Suprapubic skin (tissue), 4 donors: Measurements from ENCODE around the gene FAM118A. TPM values are rescaled to one million over a fixed set of nuclear protein-coding genes. Genes with fewer than 3 reads are reported as not detected.

ENCODE experiments used
- DNase-seq, 2 donors: peaks; one replicate each; pipeline ENCODE4 v3.0.0-alpha.2; 2019; ENCODE audit warnings: low spot score in 2 of 2
- H3K27ac ChIP-seq: fragments of 200-600 bp; sonication (generic); one replicate; pipeline ENCODE4 v1.5.1; 2019
- H3K27me3 ChIP-seq: fragments of 200-600 bp; sonication (generic); one replicate; pipeline ENCODE4 v1.5.1; 2019
- H3K36me3 ChIP-seq: fragments of 200-600 bp; sonication (generic); one replicate; pipeline ENCODE4 v1.5.1; 2019
- H3K4me1 ChIP-seq: fragments of 200-600 bp; sonication (generic); one replicate; pipeline ENCODE4 v1.5.1; 2019
- H3K4me3 ChIP-seq: fragments of 200-600 bp; sonication (generic); one replicate; pipeline ENCODE4 v1.5.1; 2019; ENCODE audit warnings: mild to moderate bottlenecking
- H3K9me3 ChIP-seq: fragments of 200-600 bp; sonication (generic); one replicate; pipeline ENCODE4 v1.5.1; 2019
- EP300 ChIP-seq: sonication (generic); formaldehyde crosslinking; IDR thresholded peaks from one replicate; pipeline ENCODE4 v1.6.1; 2017; ENCODE audit warnings: antibody characterized with exemption
- POLR2A ChIP-seq, 2 donors: fragments of 450-650 bp; IDR thresholded peaks; one replicate each; pipeline ENCODE4 v1.6.1; 2017; ENCODE audit warnings: antibody characterized with exemption in 2 of 2, mild to moderate bottlenecking in 2 of 2, moderate library complexity in 2 of 2
- POLR2AphosphoS5 ChIP-seq, 3 donors: sonication (generic); formaldehyde crosslinking; IDR thresholded peaks; one replicate each; pipeline ENCODE4 v1.6.1; 2017; ENCODE audit warnings: antibody characterized with exemption in 3 of 3
- WGBS: methylation state at CpG from one replicate; pipeline ENCODE4 v1.1.5; 2018; 5-methylcytosine and 5-hydroxymethylcytosine counted together
- total RNA-seq, 4 donors: library from RNA; depleted of rRNA; stranded (reverse); fragments of >200 nt; gene quantifications; one replicate each; pipeline ENCODE4 v1.1.0, GENCODE V29; 2016
- TF ChIP-seq, protein P1 (sequence below), 2 donors: fragments of 200-600 bp in 1 of 2; fragments of 450-650 bp in 1 of 2; sonication (generic) in 1 of 2; IDR thresholded peaks; one replicate each; pipeline ENCODE4 v1.5.1; 2016 to 2019; ENCODE audit warnings: antibody characterized with exemption in 2 of 2, mild to moderate bottlenecking in 1 of 2, moderate library complexity in 1 of 2

FAM118A gene
- total RNA-seq, 4 donors from 2014 or later, result 22.7 to 65.8 (median 37.2) TPM

DNA sequence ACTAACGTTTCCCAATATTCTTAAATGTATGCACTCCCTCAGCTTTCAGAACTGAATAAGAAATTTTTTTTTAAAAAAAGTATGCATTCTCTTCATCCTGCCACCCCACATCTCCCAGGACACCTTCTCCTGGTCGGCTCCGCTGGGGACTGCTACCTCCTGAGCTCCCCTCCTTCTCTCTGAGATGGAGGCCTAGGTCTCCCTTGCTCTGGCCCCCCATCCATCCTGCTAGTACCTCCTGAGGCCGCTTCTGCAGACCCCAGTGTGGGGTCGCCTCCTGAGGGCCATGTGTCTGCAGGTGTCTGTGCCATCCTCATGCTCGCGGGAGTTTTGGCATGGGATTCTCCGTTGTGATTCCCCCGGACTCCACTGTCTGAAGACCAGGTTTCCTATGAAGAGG is 27.8 kb downstream of the FAM118A start:
- Histone ChIP-seq H3K4me3 (no peak overlapping the region), H3K9me3 (no peaks in the 10 kb centered on the region), H3K27ac (no peak overlapping the region), H3K27me3 (no peaks in the 10 kb centered on the region), H3K4me1 (peaks cover 42% of the 10 kb centered on the region), H3K36me3 (peaks cover 42% of the 10 kb centered on the region)
- TF ChIP-seq EP300, result no peak
- TF ChIP-seq POLR2AphosphoS5 (IDR thresholded peaks at IDR 0.05), result no peak
- TF ChIP-seq POLR2A (IDR thresholded peaks at IDR 0.05), result no peak
- TF ChIP-seq, protein P1, sequence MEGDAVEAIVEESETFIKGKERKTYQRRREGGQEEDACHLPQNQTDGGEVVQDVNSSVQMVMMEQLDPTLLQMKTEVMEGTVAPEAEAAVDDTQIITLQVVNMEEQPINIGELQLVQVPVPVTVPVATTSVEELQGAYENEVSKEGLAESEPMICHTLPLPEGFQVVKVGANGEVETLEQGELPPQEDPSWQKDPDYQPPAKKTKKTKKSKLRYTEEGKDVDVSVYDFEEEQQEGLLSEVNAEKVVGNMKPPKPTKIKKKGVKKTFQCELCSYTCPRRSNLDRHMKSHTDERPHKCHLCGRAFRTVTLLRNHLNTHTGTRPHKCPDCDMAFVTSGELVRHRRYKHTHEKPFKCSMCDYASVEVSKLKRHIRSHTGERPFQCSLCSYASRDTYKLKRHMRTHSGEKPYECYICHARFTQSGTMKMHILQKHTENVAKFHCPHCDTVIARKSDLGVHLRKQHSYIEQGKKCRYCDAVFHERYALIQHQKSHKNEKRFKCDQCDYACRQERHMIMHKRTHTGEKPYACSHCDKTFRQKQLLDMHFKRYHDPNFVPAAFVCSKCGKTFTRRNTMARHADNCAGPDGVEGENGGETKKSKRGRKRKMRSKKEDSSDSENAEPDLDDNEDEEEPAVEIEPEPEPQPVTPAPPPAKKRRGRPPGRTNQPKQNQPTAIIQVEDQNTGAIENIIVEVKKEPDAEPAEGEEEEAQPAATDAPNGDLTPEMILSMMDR (IDR thresholded peaks at IDR 0.05), result no peak
- no peak for DNase-seq
- 79% methylated on average over 9 of the region's 9 CpGs for WGBS

DNA sequence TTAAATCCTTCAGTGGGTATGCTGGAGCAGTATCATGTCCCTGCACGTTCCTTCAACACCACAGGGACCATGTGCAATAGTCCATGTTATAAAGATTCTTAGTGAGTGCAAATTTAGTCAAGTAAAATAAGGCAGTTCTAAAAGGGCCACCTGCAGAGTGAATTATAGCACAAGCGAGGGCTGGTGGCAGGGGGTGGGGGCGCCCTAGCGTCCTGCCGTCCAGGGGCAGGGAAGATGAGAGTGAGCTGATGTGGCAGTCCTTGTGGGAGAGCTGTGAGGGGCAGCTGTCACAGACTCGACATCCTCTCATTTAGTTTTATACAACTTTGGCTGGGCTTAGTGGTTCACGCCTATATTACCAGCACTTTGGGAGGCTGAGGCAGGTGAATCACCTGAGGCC is 29.1 kb downstream of the FAM118A start:
- Histone ChIP-seq H3K27ac (no peak overlapping the region), H3K4me3 (no peak overlapping the region), H3K9me3 (no peaks in the 10 kb centered on the region), H3K27me3 (no peaks in the 10 kb centered on the region), H3K4me1 (peaks cover 39% of the 10 kb centered on the region), H3K36me3 (peaks cover 37% of the 10 kb centered on the region)
- 86% methylated on average over 7 of the region's 7 CpGs for WGBS
- TF ChIP-seq EP300, result no peak
- no peak for TF ChIP-seq POLR2A (IDR thresholded peaks at IDR 0.05)
- TF ChIP-seq, protein P1 (IDR thresholded peaks at IDR 0.05), result no peak
- no peak for TF ChIP-seq POLR2AphosphoS5 (IDR thresholded peaks at IDR 0.05)
- DNase-seq, result no peak

DNA sequence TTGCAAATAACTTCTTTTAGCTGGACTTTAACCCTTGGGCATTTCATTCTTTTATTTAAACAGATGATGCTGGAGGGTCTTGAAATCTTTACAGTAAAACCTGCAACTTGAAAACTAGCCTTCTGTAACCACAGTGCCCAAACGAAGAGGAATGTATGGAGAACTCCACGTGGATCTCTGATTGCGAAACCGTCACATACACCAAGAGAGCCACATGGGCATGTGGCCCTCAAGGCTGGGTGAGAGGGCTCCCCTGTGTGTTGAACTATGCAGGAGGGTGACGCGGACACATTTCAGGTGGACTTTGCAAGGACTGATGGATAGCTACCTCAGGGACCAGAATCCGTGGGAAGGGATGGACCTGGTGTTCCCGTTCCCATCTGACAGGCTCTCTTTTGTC is 30.6 kb downstream of the FAM118A start:
- no peak overlapping the region for H3K4me3 ChIP-seq
- TF ChIP-seq, protein P1 (IDR thresholded peaks at IDR 0.05), result no peak
- TF ChIP-seq EP300 (no peak), POLR2AphosphoS5 (IDR thresholded peaks at IDR 0.05) (no peak), POLR2A (IDR thresholded peaks at IDR 0.05) (no peak)
- H3K36me3 ChIP-seq, result peaks cover 37% of the 10 kb centered on the region
- 86% methylated on average over 8 of the region's 8 CpGs for WGBS
- DNase-seq, result no peak
- no peak overlapping the region for H3K27ac ChIP-seq
- no peaks in the 10 kb centered on the region for H3K27me3 ChIP-seq
- no peaks in the 10 kb centered on the region for H3K9me3 ChIP-seq
- peaks cover 23% of the 10 kb centered on the region for H3K4me1 ChIP-seq

DNA sequence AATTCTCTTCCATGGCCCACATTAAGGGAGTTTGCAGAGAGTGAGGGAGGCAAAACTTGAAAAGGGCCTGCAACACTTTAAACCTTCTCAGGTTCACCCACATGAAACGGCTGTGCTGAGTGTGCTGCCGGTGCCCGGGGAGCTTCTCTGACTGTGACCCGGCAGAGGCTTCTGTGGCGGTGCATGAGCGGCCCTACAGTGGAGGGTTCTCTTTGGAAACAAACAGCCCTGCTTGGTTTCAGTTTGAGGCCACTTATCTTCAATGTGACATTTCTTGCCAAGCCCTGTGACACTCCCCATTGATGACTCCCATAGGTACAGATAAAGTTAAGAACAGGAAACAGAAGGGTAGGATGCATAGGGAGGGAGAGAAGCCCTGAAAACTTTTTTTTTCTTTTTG is 31.8 kb downstream of the FAM118A start:
- H3K36me3 ChIP-seq, result peaks cover 37% of the 10 kb centered on the region
- WGBS, result 76% methylated on average over 6 of the region's 6 CpGs
- DNase-seq, result no peak

DNA sequence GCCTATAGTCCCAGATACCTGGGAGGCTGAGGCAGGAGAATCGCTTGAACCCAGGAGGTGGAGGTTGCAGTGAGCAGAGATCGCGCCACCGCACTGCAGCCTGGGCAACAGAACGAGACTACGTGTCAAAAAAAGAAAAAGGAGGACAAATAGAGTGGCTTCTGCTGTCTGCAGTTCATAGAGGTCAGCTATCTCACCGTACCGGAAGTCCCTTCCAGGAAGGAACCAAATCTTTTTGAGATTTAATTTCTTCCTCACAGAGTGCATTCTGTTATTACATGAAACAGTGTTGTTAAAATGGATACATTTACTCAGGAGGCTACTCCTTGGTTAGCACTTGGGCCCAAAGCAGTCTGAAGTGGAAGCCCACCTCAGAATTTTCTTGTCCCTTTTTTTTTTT is 33.4 kb downstream of the FAM118A start:
- no peak for DNase-seq
- 94% methylated on average over 8 of the region's 8 CpGs for WGBS
- peaks cover 34% of the 10 kb centered on the region for H3K36me3 ChIP-seq
- H3K9me3 ChIP-seq, result no peaks in the 10 kb centered on the region
- TF ChIP-seq, protein P1 (IDR thresholded peaks at IDR 0.05), result no peak
- no peak for TF ChIP-seq EP300
- no peak for TF ChIP-seq POLR2AphosphoS5 (IDR thresholded peaks at IDR 0.05)
- TF ChIP-seq POLR2A (IDR thresholded peaks at IDR 0.05), result no peak
- no peak overlapping the region for H3K27ac ChIP-seq
- no peaks in the 10 kb centered on the region for H3K27me3 ChIP-seq
- no peak overlapping the region for H3K4me3 ChIP-seq
- no peaks in the 10 kb centered on the region for H3K4me1 ChIP-seq

More for the DNA sequence above, 31.8 kb downstream of the FAM118A start:
- Histone ChIP-seq H3K4me1 (peaks cover 12% of the 10 kb centered on the region), H3K27ac (no peak overlapping the region), H3K27me3 (no peaks in the 10 kb centered on the region), H3K9me3 (no peaks in the 10 kb centered on the region), H3K4me3 (no peak overlapping the region)
- TF ChIP-seq, protein P1 (IDR thresholded peaks at IDR 0.05), result no peak
- TF ChIP-seq POLR2AphosphoS5 (IDR thresholded peaks at IDR 0.05), result no peak
- TF ChIP-seq EP300, result no peak
- no peak for TF ChIP-seq POLR2A (IDR thresholded peaks at IDR 0.05)
